Measurements from ENCODE around the gene HTT.

HTT gene

GRCh38 chr4:3200423-3201090, 126.1 kb downstream of the HTT start:
- no peak overlapping the region for H3K4me2 ChIP-seq (ENCODE audit: low read length)
- H3K36me3 ChIP-seq (ENCODE audit: control insufficient read depth, low read length), result peaks cover 75% of the 10 kb centered on the region
- H3K4me3 ChIP-seq (ENCODE audit: low read length), result no peak overlapping the region
- H3K4me1 ChIP-seq (ENCODE audit: control insufficient read depth, low read length), result peaks cover 29% of the 10 kb centered on the region
- H4K20me1 ChIP-seq (ENCODE audit: control insufficient read depth, insufficient read depth, low read depth, low read length), result no peaks in the 10 kb centered on the region
- H3K27me3 ChIP-seq (ENCODE audit: control insufficient read depth, low read length), result no peaks in the 10 kb centered on the region
- TF ChIP-seq EZH2phosphoT487 (IDR thresholded peaks at IDR 0.05; ENCODE audit: borderline replicate concordance, low read length) (no peak), CTCF (IDR thresholded peaks at IDR 0.05; ENCODE audit: low read depth, low read length, poor library complexity, severe bottlenecking) (no peak)
- H3K79me2 ChIP-seq (ENCODE audit: control insufficient read depth, low read length), result no peaks in the 10 kb centered on the region
- H3K9me2 ChIP-seq (replicated peaks; ENCODE audit: control insufficient read depth, low read length), result no peaks in the 10 kb centered on the region
- 0 out of 2 replicates have a peak, but pooled peaks cover 4% of the 10 kb centered on the region for H3F3A ChIP-seq (ENCODE audit: control insufficient read depth, insufficient read depth)
- no peak overlapping the region for H3K27ac ChIP-seq (ENCODE audit: low read depth, low read length)
- H3K9me3 ChIP-seq (ENCODE audit: control insufficient read depth, insufficient read depth, low read length), result no peaks in the 10 kb centered on the region

- Histone ChIP-seq H3K36me3 (ENCODE audit: control insufficient read depth, low read length) (peaks cover 72% of the 10 kb centered on the region), H3K9me3 (ENCODE audit: control insufficient read depth, insufficient read depth, low read length) (no peaks in the 10 kb centered on the region), H3K4me2 (ENCODE audit: low read length) (peak overlapping the region; percentile 60), H4K20me1 (ENCODE audit: control insufficient read depth, insufficient read depth, low read depth, low read length) (no peaks in the 10 kb centered on the region), H3K4me3 (ENCODE audit: low read length) (peak overlapping the region; percentile 42), H3K27ac (ENCODE audit: low read depth, low read length) (peak overlapping the region; percentile 46), H3F3A (ENCODE audit: control insufficient read depth, insufficient read depth) (0 out of 2 replicates have a peak, but pooled peaks cover 4% of the 10 kb centered on the region), H3K79me2 (ENCODE audit: control insufficient read depth, low read length) (no peaks in the 10 kb centered on the region), H3K27me3 (ENCODE audit: control insufficient read depth, low read length) (no peaks in the 10 kb centered on the region), H3K9me2 (replicated peaks; ENCODE audit: control insufficient read depth, low read length) (no peaks in the 10 kb centered on the region), H3K4me1 (ENCODE audit: control insufficient read depth, low read length) (peaks cover 29% of the 10 kb centered on the region)
- TF ChIP-seq EZH2phosphoT487 (IDR thresholded peaks at IDR 0.05; ENCODE audit: borderline replicate concordance, low read length), result no peak
- no peak for TF ChIP-seq CTCF (IDR thresholded peaks at IDR 0.05; ENCODE audit: low read depth, low read length, poor library complexity, severe bottlenecking)
Measured at GRCh38 chr4:3201718-3202702, 127.5 kb downstream of the HTT start.

GRCh38 chr4:3202836-3203820, 128.6 kb downstream of the HTT start:
- TF ChIP-seq CTCF (IDR thresholded peaks at IDR 0.05; ENCODE audit: low read depth, low read length, poor library complexity, severe bottlenecking) (no peak), EZH2phosphoT487 (IDR thresholded peaks at IDR 0.05; ENCODE audit: borderline replicate concordance, low read length) (no peak)
- Histone ChIP-seq H3K4me1 (ENCODE audit: control insufficient read depth, low read length) (peaks cover 29% of the 10 kb centered on the region), H3K9me2 (replicated peaks; ENCODE audit: control insufficient read depth, low read length) (no peaks in the 10 kb centered on the region), H3F3A (ENCODE audit: control insufficient read depth, insufficient read depth) (0 out of 2 replicates have a peak, but pooled peaks cover 4% of the 10 kb centered on the region), H3K4me3 (ENCODE audit: low read length) (peak overlapping the region; percentile 42; the same call in 1 of the 2 replicates), H3K4me2 (ENCODE audit: low read length) (peak overlapping the region; percentile 60), H4K20me1 (ENCODE audit: control insufficient read depth, insufficient read depth, low read depth, low read length) (no peaks in the 10 kb centered on the region), H3K27ac (ENCODE audit: low read depth, low read length) (peak overlapping the region; percentile 46), H3K36me3 (ENCODE audit: control insufficient read depth, low read length) (peaks cover 75% of the 10 kb centered on the region), H3K27me3 (ENCODE audit: control insufficient read depth, low read length) (no peaks in the 10 kb centered on the region), H3K9me3 (ENCODE audit: control insufficient read depth, insufficient read depth, low read length) (no peaks in the 10 kb centered on the region), H3K79me2 (ENCODE audit: control insufficient read depth, low read length) (no peaks in the 10 kb centered on the region)
